Measurements from ENCODE around the gene NLN.

NLN gene

GRCh38 chr5:65738305-65738704 lies 16.3 kb downstream of the NLN start:
- H3K36me3 ChIP-seq (ENCODE audit: insufficient read depth, low read length) = no peaks in the 10 kb centered on the region
- H3K4me1 ChIP-seq (ENCODE audit: insufficient read depth, low read length) = no peaks in the 10 kb centered on the region
- no peaks in the 10 kb centered on the region for H3K9me3 ChIP-seq (ENCODE audit: low read length)
- H3K27me3 ChIP-seq (ENCODE audit: insufficient read depth, low read length) = no peaks in the 10 kb centered on the region
- H3K4me3 ChIP-seq (ENCODE audit: low read length) = no peak overlapping the region
- no peak overlapping the region for H2AFZ ChIP-seq (ENCODE audit: low read depth, low read length)

GRCh38 chr5:65739162-65739561 lies 17.2 kb downstream of the NLN start:
- H3K36me3 ChIP-seq (ENCODE audit: insufficient read depth, low read length) = peaks cover 2% of the 10 kb centered on the region
- H3K4me3 ChIP-seq (ENCODE audit: low read length) = no peak overlapping the region
- no peak overlapping the region for H2AFZ ChIP-seq (ENCODE audit: low read depth, low read length)
- H3K9me3 ChIP-seq (ENCODE audit: low read length) = no peaks in the 10 kb centered on the region
- H3K27me3 ChIP-seq (ENCODE audit: insufficient read depth, low read length) = no peaks in the 10 kb centered on the region
- H3K4me1 ChIP-seq (ENCODE audit: insufficient read depth, low read length) = no peaks in the 10 kb centered on the region

GRCh38 chr5:65742565-65743231 lies 20.7 kb downstream of the NLN start:
- Histone ChIP-seq H3K36me3 (ENCODE audit: insufficient read depth, low read length) (peaks cover 2% of the 10 kb centered on the region), H3K27me3 (ENCODE audit: insufficient read depth, low read length) (no peaks in the 10 kb centered on the region), H2AFZ (ENCODE audit: low read depth, low read length) (no peak overlapping the region), H3K4me1 (ENCODE audit: insufficient read depth, low read length) (no peaks in the 10 kb centered on the region), H3K9me3 (ENCODE audit: low read length) (no peaks in the 10 kb centered on the region), H3K4me3 (ENCODE audit: low read length) (no peak overlapping the region)

GRCh38 chr5:65749221-65749844 lies 27.3 kb downstream of the NLN start:
- Histone ChIP-seq H3K4me3 (ENCODE audit: low read length) (no peak overlapping the region), H3K9me3 (ENCODE audit: low read length) (no peaks in the 10 kb centered on the region), H2AFZ (ENCODE audit: low read depth, low read length) (no peak overlapping the region), H3K4me1 (ENCODE audit: insufficient read depth, low read length) (no peaks in the 10 kb centered on the region), H3K36me3 (ENCODE audit: insufficient read depth, low read length) (no peaks in the 10 kb centered on the region), H3K27me3 (ENCODE audit: insufficient read depth, low read length) (no peaks in the 10 kb centered on the region)

DNA sequence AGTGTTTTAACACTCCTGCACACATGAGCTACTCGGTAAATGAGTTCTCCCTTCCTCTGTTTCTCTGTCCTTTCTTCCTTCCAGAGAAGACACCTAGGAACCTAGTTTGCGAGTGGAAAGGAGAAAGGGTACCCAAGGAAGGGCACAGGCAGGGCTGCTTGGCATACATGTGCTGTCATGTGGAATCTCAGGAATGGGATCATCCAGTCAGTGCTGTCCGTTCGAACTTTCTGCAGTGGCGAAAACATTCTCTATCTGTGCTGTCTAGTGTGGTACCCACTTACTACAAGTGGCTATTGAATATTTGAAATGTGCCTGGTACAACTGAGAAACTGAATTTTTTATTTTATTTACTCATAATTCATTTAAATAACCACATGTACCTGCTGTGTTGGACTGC lies 28.0 kb downstream of the NLN start:
- Histone ChIP-seq H3K36me3 (ENCODE audit: insufficient read depth, low read length) (no peaks in the 10 kb centered on the region), H3K9me3 (ENCODE audit: low read length) (no peaks in the 10 kb centered on the region), H3K4me3 (ENCODE audit: low read length) (no peak overlapping the region), H3K4me1 (ENCODE audit: insufficient read depth, low read length) (no peaks in the 10 kb centered on the region), H2AFZ (ENCODE audit: low read depth, low read length) (no peak overlapping the region), H3K27me3 (ENCODE audit: insufficient read depth, low read length) (no peaks in the 10 kb centered on the region)

DNA sequence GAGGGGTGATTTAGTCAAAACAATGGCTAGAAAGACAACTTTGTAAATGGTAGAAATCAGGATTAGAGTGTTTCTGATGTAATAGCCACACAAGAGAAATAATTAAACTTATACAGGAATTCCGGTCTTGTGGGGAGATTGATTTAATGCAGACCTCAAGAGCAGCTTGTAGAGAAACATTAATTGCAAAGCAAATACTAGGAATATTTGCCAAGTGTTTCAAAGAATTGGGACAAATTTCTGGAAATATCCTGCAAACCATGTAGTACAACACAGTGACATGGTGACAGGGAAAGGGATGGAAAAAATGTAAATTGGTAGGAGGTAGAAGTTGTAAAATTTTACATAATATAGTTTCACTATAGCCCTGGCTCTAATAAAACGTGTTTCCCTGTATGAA lies 28.9 kb downstream of the NLN start:
- Histone ChIP-seq H3K4me1 (ENCODE audit: insufficient read depth, low read length) (no peaks in the 10 kb centered on the region), H3K9me3 (ENCODE audit: low read length) (no peaks in the 10 kb centered on the region), H3K4me3 (ENCODE audit: low read length) (no peak overlapping the region), H2AFZ (ENCODE audit: low read depth, low read length) (no peak overlapping the region), H3K27me3 (ENCODE audit: insufficient read depth, low read length) (no peaks in the 10 kb centered on the region), H3K36me3 (ENCODE audit: insufficient read depth, low read length) (no peaks in the 10 kb centered on the region)

DNA sequence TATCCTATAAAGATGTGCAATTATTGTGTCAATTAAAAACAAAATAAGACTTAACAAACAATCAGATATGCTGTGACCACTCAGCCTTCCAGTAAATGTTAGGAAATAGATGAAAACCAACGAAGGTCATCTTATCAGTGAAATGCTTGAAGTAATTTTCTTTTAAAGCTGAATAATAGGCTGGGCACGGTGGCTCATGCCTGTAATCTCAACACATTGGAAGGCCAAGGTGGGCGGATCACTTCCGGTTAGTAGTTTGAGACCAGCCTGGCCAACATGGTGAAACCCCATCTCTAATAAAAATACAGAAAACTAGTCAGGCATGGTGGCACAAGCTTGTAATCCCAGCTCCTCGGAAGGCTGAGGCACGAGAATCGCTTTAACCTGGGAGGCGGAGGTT lies 31.2 kb downstream of the NLN start:
- Histone ChIP-seq H3K27me3 (ENCODE audit: insufficient read depth, low read length) (no peaks in the 10 kb centered on the region), H3K36me3 (ENCODE audit: insufficient read depth, low read length) (no peaks in the 10 kb centered on the region), H3K9me3 (ENCODE audit: low read length) (no peaks in the 10 kb centered on the region), H3K4me1 (ENCODE audit: insufficient read depth, low read length) (no peaks in the 10 kb centered on the region), H2AFZ (ENCODE audit: low read depth, low read length) (no peak overlapping the region), H3K4me3 (ENCODE audit: low read length) (no peak overlapping the region)

DNA sequence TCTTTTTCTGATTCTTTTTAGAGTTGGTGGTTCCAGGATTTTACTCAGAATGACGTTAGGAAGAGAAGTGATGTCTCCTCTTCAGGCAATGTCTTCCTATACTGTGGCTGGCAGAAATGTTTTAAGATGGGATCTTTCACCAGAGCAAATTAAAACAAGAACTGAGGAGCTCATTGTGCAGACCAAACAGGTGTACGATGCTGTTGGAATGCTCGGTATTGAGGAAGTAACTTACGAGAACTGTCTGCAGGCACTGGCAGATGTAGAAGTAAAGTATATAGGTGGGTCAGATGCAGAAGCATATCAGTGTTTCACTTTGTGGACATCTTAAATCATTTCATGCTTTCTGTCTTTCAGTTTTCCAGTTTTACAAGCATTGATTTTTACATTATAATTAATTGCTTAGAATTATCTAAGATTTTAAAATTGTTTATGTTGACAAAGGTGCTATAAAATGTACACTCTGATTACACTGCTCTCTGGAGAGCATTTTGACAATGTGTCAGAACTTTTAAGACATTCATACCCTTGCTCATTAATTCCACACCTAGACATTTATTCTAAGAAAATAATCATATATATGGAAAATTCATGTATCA lies 36.6 kb downstream of the NLN start:
- Histone ChIP-seq H3K36me3 (ENCODE audit: insufficient read depth, low read length) (peaks cover 33% of the 10 kb centered on the region), H3K9me3 (ENCODE audit: low read length) (no peaks in the 10 kb centered on the region), H2AFZ (ENCODE audit: low read depth, low read length) (no peak overlapping the region), H3K27me3 (ENCODE audit: insufficient read depth, low read length) (no peaks in the 10 kb centered on the region), H3K4me3 (ENCODE audit: low read length) (no peak overlapping the region), H3K4me1 (ENCODE audit: insufficient read depth, low read length) (no peaks in the 10 kb centered on the region)

DNA sequence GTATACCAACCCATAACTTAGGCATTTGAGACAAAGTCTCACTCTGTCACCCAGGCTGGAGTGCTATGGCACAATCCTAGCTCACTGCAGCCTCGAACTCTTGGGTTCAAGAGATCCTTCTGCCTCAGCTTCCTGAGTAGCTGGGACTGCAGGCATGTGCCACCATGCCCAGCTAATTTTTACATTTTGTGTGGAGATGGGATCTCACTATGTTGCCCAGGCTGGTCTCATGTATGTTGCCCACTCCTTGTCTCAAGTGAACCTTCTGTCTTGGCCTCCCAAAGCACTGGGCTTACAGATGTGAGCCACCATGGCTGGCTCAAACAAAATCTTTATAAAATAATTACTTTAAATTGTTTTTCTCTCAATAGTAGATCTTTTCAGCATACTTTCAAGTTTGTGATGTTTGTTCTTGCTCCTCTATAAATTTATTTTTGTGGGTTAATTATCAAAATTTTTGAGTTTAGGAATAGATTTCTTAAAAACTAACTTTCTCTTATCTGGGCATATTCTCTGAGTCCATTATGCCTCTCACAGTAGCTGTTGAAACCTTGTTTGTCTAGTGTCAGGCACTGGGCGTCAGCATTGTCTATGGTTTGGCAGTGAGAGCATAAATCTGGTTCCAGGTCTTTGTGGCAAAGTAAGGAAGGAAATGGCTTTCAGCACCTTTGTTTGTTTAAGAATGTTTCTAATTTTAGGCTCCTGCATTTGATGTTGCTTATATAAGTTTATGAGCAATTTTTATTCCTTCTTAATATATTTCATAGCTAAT lies 38.7 kb downstream of the NLN start:
- no peak overlapping the region for H2AFZ ChIP-seq (ENCODE audit: low read depth, low read length)
- H3K4me1 ChIP-seq (ENCODE audit: insufficient read depth, low read length) = no peaks in the 10 kb centered on the region
- peaks cover 35% of the 10 kb centered on the region for H3K36me3 ChIP-seq (ENCODE audit: insufficient read depth, low read length)
- no peak overlapping the region for H3K4me3 ChIP-seq (ENCODE audit: low read length)
- H3K27me3 ChIP-seq (ENCODE audit: insufficient read depth, low read length) = no peaks in the 10 kb centered on the region
- H3K9me3 ChIP-seq (ENCODE audit: low read length) = no peaks in the 10 kb centered on the region

DNA sequence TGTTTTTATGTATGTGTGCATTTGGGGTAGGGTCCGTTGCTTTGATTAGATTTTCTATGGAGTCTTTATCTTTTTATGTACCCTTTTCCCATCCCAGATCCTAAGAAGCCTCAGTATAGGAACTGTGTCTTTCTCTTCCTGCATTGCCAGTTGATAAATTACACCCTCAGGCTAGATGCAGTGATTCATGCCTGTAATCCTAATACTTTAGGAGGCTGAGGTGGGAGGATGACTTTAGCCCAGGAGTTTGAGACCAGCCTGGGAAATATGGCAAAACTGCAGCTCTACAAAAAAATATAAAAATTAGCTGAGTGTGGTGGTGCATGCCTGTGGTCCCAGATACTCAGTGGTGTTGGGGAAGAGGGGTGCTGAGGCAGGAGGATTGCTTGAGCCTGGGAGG lies 40.2 kb downstream of the NLN start:
- Histone ChIP-seq H3K4me3 (ENCODE audit: low read length) (no peak overlapping the region), H3K27me3 (ENCODE audit: insufficient read depth, low read length) (no peaks in the 10 kb centered on the region), H3K36me3 (ENCODE audit: insufficient read depth, low read length) (peaks cover 46% of the 10 kb centered on the region), H3K4me1 (ENCODE audit: insufficient read depth, low read length) (no peaks in the 10 kb centered on the region), H3K9me3 (ENCODE audit: low read length) (peaks cover 12% of the 10 kb centered on the region), H2AFZ (ENCODE audit: low read depth, low read length) (no peak overlapping the region)

DNA sequence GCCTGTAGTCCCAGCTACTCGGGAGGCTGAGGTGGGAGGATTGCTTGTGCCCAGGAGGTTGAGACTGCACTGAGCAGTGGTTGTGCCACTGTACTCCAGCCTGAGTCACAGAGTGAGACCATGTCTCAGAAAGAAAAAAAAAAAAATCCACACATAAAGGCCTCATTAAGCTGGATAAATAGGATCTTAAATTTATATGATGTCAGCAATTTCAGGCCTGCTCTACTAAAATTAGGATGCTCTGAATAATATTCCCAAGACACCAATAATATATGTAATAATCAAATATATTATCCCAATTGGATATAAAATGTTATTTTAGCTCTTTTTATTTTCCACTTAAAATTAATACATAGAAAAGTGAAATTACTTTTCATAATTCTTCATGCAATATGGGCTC lies 43.6 kb downstream of the NLN start:
- H3K27me3 ChIP-seq (ENCODE audit: insufficient read depth, low read length) = no peaks in the 10 kb centered on the region
- peaks cover 30% of the 10 kb centered on the region for H3K36me3 ChIP-seq (ENCODE audit: insufficient read depth, low read length)
- H2AFZ ChIP-seq (ENCODE audit: low read depth, low read length) = no peak overlapping the region
- H3K9me3 ChIP-seq (ENCODE audit: low read length) = peaks cover 13% of the 10 kb centered on the region
- H3K4me3 ChIP-seq (ENCODE audit: low read length) = no peak overlapping the region
- no peaks in the 10 kb centered on the region for H3K4me1 ChIP-seq (ENCODE audit: insufficient read depth, low read length)

DNA sequence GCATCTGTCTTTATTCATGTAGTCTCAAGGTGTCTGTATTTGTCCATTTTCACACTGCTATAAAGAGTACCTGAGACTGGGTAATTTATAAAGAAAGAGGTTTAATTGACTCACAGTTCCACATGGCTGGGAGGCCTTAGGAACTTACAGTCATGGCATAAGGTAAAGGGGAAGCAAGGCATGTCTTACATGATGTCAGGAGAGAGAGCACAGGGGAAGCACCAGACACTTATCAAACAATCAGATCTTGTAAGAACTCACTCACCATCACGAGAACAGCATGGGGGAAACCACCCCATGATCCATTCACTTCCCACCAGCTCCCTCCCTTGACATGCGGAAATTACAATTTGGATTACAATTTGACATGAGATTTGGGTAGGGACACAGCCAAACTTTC lies 44.2 kb downstream of the NLN start:
- H2AFZ ChIP-seq (ENCODE audit: low read depth, low read length) = no peak overlapping the region
- no peaks in the 10 kb centered on the region for H3K4me1 ChIP-seq (ENCODE audit: insufficient read depth, low read length)
- peaks cover 13% of the 10 kb centered on the region for H3K9me3 ChIP-seq (ENCODE audit: low read length)
- H3K4me3 ChIP-seq (ENCODE audit: low read length) = no peak overlapping the region
- H3K27me3 ChIP-seq (ENCODE audit: insufficient read depth, low read length) = no peaks in the 10 kb centered on the region
- H3K36me3 ChIP-seq (ENCODE audit: insufficient read depth, low read length) = peaks cover 26% of the 10 kb centered on the region

- Histone ChIP-seq H2AFZ (ENCODE audit: low read depth, low read length) (no peak overlapping the region), H3K27me3 (ENCODE audit: insufficient read depth, low read length) (no peaks in the 10 kb centered on the region), H3K4me3 (ENCODE audit: low read length) (no peak overlapping the region), H3K9me3 (ENCODE audit: low read length) (peaks cover 13% of the 10 kb centered on the region), H3K4me1 (ENCODE audit: insufficient read depth, low read length) (no peaks in the 10 kb centered on the region), H3K36me3 (ENCODE audit: insufficient read depth, low read length) (peaks cover 24% of the 10 kb centered on the region)
These were observed 44.8 kb downstream of the NLN start for GRCh38 chr5:65766781-65767180.
